GM12874 (cell line): ENCODE results near the gene ALDH1B1.

ENCODE experiments used
- CTCF ChIP-seq: IDR thresholded peaks from 2 replicates; pipeline ENCODE4 v1.5.1; 2011; ENCODE audit warnings: low read depth, mild to moderate bottlenecking, control low read depth, low read length, moderate library complexity; ENCODE audit not compliant: insufficient read depth

ALDH1B1 gene

DNA sequence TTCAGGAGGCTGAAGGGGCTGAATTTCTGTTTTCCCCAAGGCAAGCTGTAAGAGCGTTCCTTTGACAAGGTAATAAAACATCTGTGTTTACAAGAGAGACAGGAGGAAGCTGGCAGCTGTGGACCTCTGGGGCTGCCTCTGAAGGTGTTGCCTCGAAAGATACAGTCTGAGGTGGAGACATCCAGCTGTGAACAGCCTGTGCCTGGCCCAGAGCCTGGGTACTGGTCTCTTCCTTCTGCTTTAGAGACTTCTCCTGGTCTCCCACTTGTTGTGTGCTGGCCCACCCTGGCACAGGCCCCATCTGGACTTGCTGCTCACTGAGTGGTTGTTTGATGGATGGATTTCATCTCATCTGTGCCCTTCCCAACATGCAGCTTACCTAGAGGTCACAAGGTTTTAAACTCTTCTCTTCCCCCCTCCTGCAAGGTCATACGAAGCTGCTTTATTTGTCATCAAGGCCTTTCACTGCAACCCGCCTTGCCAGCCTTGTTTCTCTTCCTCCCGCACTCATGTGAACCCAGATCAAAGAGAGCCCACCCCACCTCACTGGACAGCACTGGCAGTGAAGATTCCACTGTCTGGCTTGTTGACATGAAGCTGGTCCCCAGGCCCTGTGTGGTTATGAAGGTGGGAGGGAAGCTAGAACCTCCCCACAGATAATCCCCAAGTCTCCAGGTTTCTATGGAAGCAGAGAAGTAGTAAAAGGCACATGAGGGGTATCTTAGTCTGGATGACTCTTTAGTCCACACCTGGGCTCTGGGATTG lies 35.0 kb upstream of the ALDH1B1 start:
- TF ChIP-seq CTCF, result no peak

DNA sequence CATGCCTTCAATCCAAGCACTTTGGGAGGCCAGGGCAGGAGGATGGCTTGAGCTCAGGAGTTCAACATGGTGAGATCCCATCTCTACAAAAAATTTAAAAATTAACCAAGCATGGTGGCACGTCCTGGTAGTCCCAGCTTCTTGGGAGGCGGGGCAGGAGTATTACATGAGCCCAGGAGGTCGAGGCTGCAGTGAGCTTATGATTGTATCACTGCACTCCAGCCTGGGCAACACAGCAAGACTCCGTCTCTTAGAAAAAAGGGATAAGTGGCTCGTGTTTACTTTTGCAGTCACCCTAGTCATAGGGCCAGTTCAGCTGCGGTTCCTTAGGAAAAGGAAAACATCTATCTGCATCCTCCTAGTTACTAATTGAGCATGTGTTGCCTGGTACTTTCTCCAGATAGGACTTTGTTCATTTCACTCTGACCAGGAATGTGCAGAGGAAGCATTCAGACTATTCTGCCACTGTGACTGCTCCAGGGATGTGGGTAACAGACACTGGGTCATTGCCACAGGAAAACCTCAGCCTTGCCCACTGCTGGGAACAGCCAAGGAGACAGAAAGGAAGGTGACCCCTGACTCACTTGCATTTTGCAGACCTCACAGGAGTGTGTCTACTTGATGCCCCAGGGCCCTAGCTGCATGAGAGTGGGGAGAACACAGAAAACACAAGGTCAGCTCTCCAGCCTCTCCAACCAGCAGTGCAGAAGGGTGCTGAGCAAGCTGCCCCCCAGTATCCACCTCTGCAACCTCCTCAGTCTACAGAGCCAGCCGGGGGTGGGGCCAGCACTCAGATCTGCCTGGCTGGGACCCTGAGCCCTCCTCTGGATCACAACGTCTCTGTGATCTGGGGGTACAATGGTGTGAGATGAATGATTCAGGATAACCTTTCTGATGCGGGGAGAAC lies 33.9 kb upstream of the ALDH1B1 start:
- no peak for TF ChIP-seq CTCF

GRCh38 chr9:38359297-38359653 lies 33.2 kb upstream of the ALDH1B1 start:
- no peak for TF ChIP-seq CTCF

DNA sequence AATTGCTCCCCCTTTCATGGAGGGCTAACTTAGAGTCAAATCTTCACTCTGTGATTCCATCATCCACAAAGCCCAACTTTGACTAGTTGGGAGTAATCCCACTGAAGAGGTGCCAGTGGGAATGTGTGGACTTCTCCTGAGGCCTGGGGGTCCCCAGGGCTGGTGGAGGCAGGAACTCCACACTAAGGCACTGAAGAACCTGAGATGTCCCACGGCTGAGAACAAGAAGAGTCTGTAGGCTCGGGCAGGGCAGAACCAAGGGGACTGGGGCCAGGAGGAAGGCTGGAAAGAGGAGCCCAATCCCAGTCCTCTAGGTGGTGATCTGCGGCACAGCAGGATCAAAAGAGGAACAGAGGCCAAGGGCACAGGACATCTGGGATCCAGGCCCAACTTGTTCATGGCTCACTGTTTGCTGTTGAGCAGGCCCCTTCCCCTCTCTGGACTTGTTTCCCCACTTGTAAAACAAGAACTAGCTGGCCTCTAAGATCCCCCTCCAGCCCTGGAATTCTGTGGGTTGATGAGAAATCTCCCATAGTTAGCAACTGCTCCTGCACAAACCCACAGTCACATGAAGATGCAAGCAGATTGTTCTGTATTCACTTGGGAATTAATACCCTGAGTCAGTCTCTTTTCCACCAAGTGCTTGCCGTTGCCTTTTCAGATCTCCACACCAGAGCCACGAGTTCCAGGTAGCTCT lies 32.7 kb upstream of the ALDH1B1 start:
- TF ChIP-seq CTCF, result no peak

- no peak for TF ChIP-seq CTCF
Observed at GRCh38 chr9:38360839-38361472, 31.5 kb upstream of the ALDH1B1 start.

- no peak for TF ChIP-seq CTCF
Observed at GRCh38 chr9:38361473-38361850, 31.0 kb upstream of the ALDH1B1 start.
